GM21447 (cell line): ENCODE measurements around the gene CHDH.

Experiments used
- ATAC-seq: cut with Tn5 transposase; IDR thresholded peaks from one replicate; pipeline ENCODE4 v1.9.1; 2021; ENCODE audit not compliant: unreplicated experiment

Gene CHDH

DNA sequence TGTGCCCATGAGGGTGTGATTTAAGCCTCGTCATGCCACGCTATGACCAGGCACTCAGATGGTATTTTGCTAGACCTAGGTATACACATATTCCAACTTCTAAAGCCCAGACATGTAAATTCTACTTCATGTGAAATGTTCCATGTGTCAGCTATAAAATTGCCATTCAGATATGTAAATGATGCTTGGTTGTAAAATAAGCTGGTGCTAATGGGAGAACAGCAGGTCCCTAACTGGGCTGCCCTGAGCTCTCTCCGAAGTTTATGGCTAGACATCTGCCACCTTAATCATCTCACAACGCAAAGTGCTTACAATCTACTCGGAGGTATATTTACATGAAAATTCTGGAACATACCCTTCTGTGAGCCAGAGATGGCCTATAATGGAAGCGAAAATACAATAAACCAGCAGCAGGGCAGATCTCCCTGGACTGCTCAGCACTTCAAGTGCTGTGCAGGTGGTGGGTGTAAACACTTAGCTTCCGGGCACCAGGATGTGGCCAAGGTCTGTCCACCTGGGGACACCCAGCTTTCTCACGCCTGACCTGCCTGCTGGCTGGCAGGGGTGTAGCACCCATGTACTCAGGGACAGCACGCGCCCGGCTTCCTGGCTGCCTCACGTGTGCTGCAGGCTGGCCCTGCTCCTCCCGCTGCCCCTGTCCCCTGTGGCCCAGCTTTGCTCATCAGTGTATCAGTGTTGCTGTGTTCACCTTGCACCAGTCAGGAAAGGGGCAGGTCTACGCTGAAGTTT, 82.0 kb downstream of the CHDH start:
- ATAC-seq, result no peak

GRCh38 chr3:53763353-53763752, 82.9 kb downstream of the CHDH start:
- ATAC-seq, result no peak
